ENCODE measurements around the gene USF3. TPM values are rescaled to one million over a fixed set of nuclear protein-coding genes. Genes with fewer than 3 reads are reported as not detected.

USF3 gene
- total and polyA plus RNA-seq, 2 of the 13 experiments (the other 11 are each of a cell fraction or from before 2014, with no cell fraction given): 6.3 to 15.2 TPM

GRCh38 chr3:113744941-113745755 is 48.7 kb upstream of the USF3 start (continued):
- TF ChIP-seq PBX3 (CRISPR knock-in tag; IDR thresholded peaks at IDR 0.05; ENCODE audit: borderline replicate concordance) (no peak), WIZ (CRISPR knock-in tag; IDR thresholded peaks at IDR 0.05) (0 out of 2 replicates have a peak, but pooled peaks have one; percentile 4), ZNF557 (CRISPR knock-in tag; IDR thresholded peaks at IDR 0.05) (no peak), NKX3-1 (CRISPR knock-in tag; IDR thresholded peaks at IDR 0.05) (peak; percentile 20; the same call in 1 of the 2 replicates), ZNF574 (CRISPR knock-in tag; IDR thresholded peaks at IDR 0.05) (peak; percentile 8), POLR2A (IDR thresholded peaks at IDR 0.05; ENCODE audit: insufficient read depth in 1 of 2, low read depth in 2 of 2, low read length in 2 of 2) (0 out of 4 replicates have a peak, but pooled peaks of 1 of the 2 experiments have one; percentile 10), HOXA5 (CRISPR knock-in tag; IDR thresholded peaks at IDR 0.05) (peak; percentile 68; the same call in 1 of the 2 replicates), MXI1 (IDR thresholded peaks at IDR 0.05; ENCODE audit: borderline replicate concordance, low read depth, low read length) (0 out of 3 replicates have a peak, but pooled peaks have one; percentile 10), RAD21 (CRISPR knock-in tag; IDR thresholded peaks at IDR 0.05) (0 out of 2 replicates have a peak, but pooled peaks have one; percentile 21), NR2F6 (IDR thresholded peaks at IDR 0.05) (peak; percentile 17; the same call in 1 of the 2 replicates), NR2F6 (CRISPR knock-in tag; IDR thresholded peaks at IDR 0.05) (peak; percentile 38; the same call in 1 of the 2 replicates), SAP130 (CRISPR knock-in tag; IDR thresholded peaks at IDR 0.05; ENCODE audit: low read depth) (peak; percentile 70), IRF2 (CRISPR knock-in tag; IDR thresholded peaks at IDR 0.05) (peak; percentile 57; the same call in 1 of the 2 replicates), FOSL2 (CRISPR knock-in tag; IDR thresholded peaks at IDR 0.05) (peak; percentile 46; the same call in 1 of the 2 replicates), ZNF337 (CRISPR knock-in tag; IDR thresholded peaks at IDR 0.05; ENCODE audit: borderline replicate concordance, low read depth) (peak; percentile 23; the same call in 1 of the 2 replicates), KMT2A (CRISPR knock-in tag; IDR thresholded peaks at IDR 0.05) (peak; percentile 63), SMYD3 (CRISPR knock-in tag; IDR thresholded peaks at IDR 0.05) (0 out of 2 replicates have a peak, but pooled peaks have one; percentile 54), NFYC (CRISPR knock-in tag; IDR thresholded peaks at IDR 0.05) (0 out of 2 replicates have a peak, but pooled peaks have one; percentile 13)
- TF ChIP-seq, protein P1, sequence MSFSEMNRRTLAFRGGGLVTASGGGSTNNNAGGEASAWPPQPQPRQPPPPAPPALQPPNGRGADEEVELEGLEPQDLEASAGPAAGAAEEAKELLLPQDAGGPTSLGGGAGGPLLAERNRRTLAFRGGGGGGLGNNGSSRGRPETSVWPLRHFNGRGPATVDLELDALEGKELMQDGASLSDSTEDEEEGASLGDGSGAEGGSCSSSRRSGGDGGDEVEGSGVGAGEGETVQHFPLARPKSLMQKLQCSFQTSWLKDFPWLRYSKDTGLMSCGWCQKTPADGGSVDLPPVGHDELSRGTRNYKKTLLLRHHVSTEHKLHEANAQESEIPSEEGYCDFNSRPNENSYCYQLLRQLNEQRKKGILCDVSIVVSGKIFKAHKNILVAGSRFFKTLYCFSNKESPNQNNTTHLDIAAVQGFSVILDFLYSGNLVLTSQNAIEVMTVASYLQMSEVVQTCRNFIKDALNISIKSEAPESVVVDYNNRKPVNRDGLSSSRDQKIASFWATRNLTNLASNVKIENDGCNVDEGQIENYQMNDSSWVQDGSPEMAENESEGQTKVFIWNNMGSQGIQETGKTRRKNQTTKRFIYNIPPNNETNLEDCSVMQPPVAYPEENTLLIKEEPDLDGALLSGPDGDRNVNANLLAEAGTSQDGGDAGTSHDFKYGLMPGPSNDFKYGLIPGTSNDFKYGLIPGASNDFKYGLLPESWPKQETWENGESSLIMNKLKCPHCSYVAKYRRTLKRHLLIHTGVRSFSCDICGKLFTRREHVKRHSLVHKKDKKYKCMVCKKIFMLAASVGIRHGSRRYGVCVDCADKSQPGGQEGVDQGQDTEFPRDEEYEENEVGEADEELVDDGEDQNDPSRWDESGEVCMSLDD (CRISPR knock-in tag; IDR thresholded peaks at IDR 0.05; ENCODE audit: borderline replicate concordance): peak; percentile 89; the same call in 1 of the 2 replicates
- TF ChIP-seq, protein P2, sequence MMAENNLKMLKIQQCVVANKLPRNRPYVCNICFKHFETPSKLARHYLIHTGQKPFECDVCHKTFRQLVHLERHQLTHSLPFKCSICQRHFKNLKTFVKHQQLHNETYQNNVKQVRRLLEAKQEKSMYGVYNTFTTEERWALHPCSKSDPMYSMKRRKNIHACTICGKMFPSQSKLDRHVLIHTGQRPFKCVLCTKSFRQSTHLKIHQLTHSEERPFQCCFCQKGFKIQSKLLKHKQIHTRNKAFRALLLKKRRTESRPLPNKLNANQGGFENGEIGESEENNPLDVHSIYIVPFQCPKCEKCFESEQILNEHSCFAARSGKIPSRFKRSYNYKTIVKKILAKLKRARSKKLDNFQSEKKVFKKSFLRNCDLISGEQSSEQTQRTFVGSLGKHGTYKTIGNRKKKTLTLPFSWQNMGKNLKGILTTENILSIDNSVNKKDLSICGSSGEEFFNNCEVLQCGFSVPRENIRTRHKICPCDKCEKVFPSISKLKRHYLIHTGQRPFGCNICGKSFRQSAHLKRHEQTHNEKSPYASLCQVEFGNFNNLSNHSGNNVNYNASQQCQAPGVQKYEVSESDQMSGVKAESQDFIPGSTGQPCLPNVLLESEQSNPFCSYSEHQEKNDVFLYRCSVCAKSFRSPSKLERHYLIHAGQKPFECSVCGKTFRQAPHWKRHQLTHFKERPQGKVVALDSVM (CRISPR knock-in tag; IDR thresholded peaks at IDR 0.05): no peak
- TF ChIP-seq, protein P3, sequence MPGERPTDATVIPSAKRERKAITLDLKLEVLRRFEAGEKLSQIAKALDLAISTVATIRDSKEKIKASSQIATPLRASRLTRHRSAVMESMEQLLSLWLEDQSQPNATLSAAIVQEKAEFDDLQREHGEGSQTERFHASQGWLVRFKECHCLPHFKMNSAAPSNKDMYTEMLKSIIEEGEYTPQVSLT (CRISPR knock-in tag; IDR thresholded peaks at IDR 0.05; ENCODE audit: borderline replicate concordance, low read depth): no peak
